Smooth muscle cell (in vitro differentiated cells): ENCODE results near the gene LYZL6. TPM values are rescaled to one million over a fixed set of nuclear protein-coding genes. Genes with fewer than 3 reads are reported as not detected.

Experiments used
- DNase-seq: peaks from one replicate; lab custom pipeline; 2025; ENCODE audit not compliant: unreplicated experiment; lab: John Stamatoyannopoulos, UW
- H2AFZ ChIP-seq: fragments of 200-600 bp; sonication (generic); 2 replicates; pipeline ENCODE4 v1.6.0; 2016; ENCODE audit warnings: antibody characterized with exemption, low read depth, mild to moderate bottlenecking
- H3F3A ChIP-seq: fragments of 200-600 bp; sonication (generic); 2 replicates; pipeline ENCODE4 v1.6.0; 2017; ENCODE audit warnings: antibody characterized with exemption, low read depth
- H3K27ac ChIP-seq: fragments of 200-600 bp; sonication (generic); 2 replicates; pipeline ENCODE4 v1.5.1; 2016; ENCODE audit warnings: low read depth, mild to moderate bottlenecking
- H3K27me3 ChIP-seq: fragments of 200-600 bp; sonication (generic); 2 replicates; pipeline ENCODE4 v1.6.1; 2016; ENCODE audit warnings: low read depth, mild to moderate bottlenecking
- H3K36me3 ChIP-seq: fragments of 200-600 bp; sonication (generic); 2 replicates; pipeline ENCODE4 v1.5.1; 2016; ENCODE audit warnings: low read depth
- H3K4me1 ChIP-seq: fragments of 200-600 bp; sonication (generic); 2 replicates; pipeline ENCODE4 v1.5.1; 2016; ENCODE audit warnings: low read depth
- H3K4me2 ChIP-seq: fragments of 200-600 bp; sonication (generic); 2 replicates; pipeline ENCODE4 v1.6.0; 2016; ENCODE audit warnings: mild to moderate bottlenecking
- H3K4me3 ChIP-seq: fragments of 200-600 bp; sonication (generic); 2 replicates; pipeline ENCODE4 v1.5.1; 2016; ENCODE audit warnings: mild to moderate bottlenecking
- H3K79me2 ChIP-seq: fragments of 200-600 bp; sonication (generic); 2 replicates; pipeline ENCODE4 v1.6.0; 2016; ENCODE audit warnings: low read depth, mild to moderate bottlenecking
- H3K9ac ChIP-seq: fragments of 200-600 bp; sonication (generic); 2 replicates; pipeline ENCODE4 v1.6.0; 2016; ENCODE audit warnings: low read depth
- H3K9me3 ChIP-seq: fragments of 200-600 bp; sonication (generic); replicated peaks from 2 replicates; pipeline ENCODE4 v1.5.1; 2016; ENCODE audit warnings: low read depth
- H4K20me1 ChIP-seq: fragments of 200-600 bp; sonication (generic); 2 replicates; pipeline ENCODE4 v1.6.0; 2016; ENCODE audit warnings: low read depth
- WGBS: methylation state at CpG from one replicate; pipeline ENCODE4 v1.1.7; 2016; ENCODE audit warnings: low lambda C conversion rate; 5-methylcytosine and 5-hydroxymethylcytosine counted together
- polyA plus RNA-seq: library from polyadenylated mRNA; unstranded; fragments of >200 nt; fragmentation: Nextera tagmentation; extraction: Ambion mirVana; gene quantifications from 2 replicates; pipeline ENCODE4 v1.2.1, GENCODE V29; 2016
- total RNA-seq: library from RNA; depleted of rRNA; stranded (reverse); fragments of >200 nt; gene quantifications from 2 replicates; pipeline ENCODE4 v1.2.3, GENCODE V29; 2014
- TF ChIP-seq, protein P1 (sequence below): fragments of 200-600 bp; sonication (generic); IDR thresholded peaks from 2 replicates; pipeline ENCODE4 v1.5.1; 2017; ENCODE audit warnings: borderline replicate concordance, mild to moderate bottlenecking, antibody characterized with exemption; ENCODE audit not compliant: insufficient read depth, poor library complexity, severe bottlenecking

The LYZL6 gene
- total and polyA plus RNA-seq, 2 experiments from 2014 or later = not detected

DNA sequence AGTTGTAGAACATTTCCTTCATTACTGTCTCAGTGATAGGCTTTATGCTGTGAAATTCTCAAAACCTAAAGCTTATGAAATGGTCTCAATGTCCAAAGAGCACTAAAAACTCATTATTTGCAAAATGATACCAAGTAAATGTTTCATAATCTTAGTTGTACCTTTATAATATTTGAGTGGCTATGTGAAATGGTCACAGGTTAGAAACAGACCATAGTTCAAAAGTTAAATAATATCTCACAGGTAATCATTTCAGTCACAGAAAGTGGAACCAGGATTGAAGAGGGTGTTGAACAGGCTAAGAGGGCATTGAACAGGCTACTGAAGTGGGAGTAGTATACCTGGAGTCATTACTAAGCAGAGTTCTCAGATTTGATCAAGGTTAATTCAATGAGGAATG is 15.8 kb downstream of the LYZL6 start:
- H3K9ac ChIP-seq = no peak overlapping the region
- TF ChIP-seq, protein P1, sequence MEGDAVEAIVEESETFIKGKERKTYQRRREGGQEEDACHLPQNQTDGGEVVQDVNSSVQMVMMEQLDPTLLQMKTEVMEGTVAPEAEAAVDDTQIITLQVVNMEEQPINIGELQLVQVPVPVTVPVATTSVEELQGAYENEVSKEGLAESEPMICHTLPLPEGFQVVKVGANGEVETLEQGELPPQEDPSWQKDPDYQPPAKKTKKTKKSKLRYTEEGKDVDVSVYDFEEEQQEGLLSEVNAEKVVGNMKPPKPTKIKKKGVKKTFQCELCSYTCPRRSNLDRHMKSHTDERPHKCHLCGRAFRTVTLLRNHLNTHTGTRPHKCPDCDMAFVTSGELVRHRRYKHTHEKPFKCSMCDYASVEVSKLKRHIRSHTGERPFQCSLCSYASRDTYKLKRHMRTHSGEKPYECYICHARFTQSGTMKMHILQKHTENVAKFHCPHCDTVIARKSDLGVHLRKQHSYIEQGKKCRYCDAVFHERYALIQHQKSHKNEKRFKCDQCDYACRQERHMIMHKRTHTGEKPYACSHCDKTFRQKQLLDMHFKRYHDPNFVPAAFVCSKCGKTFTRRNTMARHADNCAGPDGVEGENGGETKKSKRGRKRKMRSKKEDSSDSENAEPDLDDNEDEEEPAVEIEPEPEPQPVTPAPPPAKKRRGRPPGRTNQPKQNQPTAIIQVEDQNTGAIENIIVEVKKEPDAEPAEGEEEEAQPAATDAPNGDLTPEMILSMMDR = no peak
- H3K27ac ChIP-seq = no peak overlapping the region
- no peaks in the 10 kb centered on the region for H3F3A ChIP-seq
- no peaks in the 10 kb centered on the region for H3K36me3 ChIP-seq
- no peak for DNase-seq
- H3K27me3 ChIP-seq = no peaks in the 10 kb centered on the region
- no peak overlapping the region for H3K4me3 ChIP-seq
- no peaks in the 10 kb centered on the region for H3K9me3 ChIP-seq
- H3K4me1 ChIP-seq = peaks cover 5% of the 10 kb centered on the region
- H2AFZ ChIP-seq = no peak overlapping the region
- H4K20me1 ChIP-seq = no peaks in the 10 kb centered on the region
- no peak overlapping the region for H3K4me2 ChIP-seq
- no peaks in the 10 kb centered on the region for H3K79me2 ChIP-seq

DNA sequence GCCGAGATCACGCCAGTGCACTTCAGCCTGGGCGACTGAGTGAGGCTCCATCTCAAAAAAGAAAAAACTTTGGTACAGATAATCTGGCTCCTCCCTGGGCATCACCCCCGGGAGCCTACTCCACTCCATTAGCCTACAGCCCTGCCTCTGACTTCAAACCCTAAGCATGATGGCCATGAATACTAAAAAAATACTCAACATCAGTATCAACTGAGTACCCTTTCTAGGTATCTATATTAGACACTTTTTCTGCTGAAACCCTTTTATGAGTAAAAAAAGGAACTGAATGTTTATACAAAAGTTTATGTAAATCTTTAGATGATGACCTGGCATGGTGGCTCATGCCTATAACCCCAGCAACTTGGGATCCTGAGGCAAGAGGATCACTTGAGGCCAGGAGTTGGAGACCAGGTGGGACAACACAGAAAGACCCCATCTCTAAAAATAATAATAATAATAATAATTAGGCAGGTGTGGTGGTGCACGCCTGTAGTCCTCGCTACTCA is 19.9 kb downstream of the LYZL6 start:
- no peaks in the 10 kb centered on the region for H3K27me3 ChIP-seq
- H3K27ac ChIP-seq = no peak overlapping the region
- no peak overlapping the region for H3K9ac ChIP-seq
- no peaks in the 10 kb centered on the region for H3K4me1 ChIP-seq
- no peaks in the 10 kb centered on the region for H4K20me1 ChIP-seq
- WGBS = 97% methylated on average over 6 of the region's 6 CpGs
- no peaks in the 10 kb centered on the region for H3F3A ChIP-seq
- H3K4me3 ChIP-seq = no peak overlapping the region
- no peaks in the 10 kb centered on the region for H3K9me3 ChIP-seq
- no peak for DNase-seq
- H2AFZ ChIP-seq = no peak overlapping the region
- TF ChIP-seq, protein P1 = no peak
- H3K4me2 ChIP-seq = no peak overlapping the region
- H3K36me3 ChIP-seq = no peaks in the 10 kb centered on the region
- H3K79me2 ChIP-seq = no peaks in the 10 kb centered on the region

DNA sequence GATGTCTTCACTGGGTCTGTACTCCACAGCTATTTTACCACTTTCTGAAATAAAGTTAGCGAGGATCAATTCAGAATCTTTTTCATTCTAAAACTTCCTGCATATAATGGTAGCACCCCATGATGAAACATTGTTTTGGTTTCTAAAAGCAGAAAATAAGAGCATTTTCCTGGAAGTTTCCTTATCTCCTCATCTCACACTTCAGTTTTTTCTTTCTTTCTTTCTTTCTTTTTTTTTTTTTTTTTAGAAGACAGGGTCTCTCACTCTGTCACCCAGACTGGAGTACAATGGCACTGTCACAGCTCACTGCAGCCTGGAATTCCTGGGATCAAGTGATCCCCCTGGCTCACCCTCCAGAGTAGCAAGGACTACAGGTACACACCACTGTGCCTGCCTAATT is 23.3 kb downstream of the LYZL6 start:
- TF ChIP-seq, protein P1 = no peak
- WGBS = 93% methylated on average over 1 of the region's 1 CpG
- H3K4me1 ChIP-seq = no peaks in the 10 kb centered on the region

DNA sequence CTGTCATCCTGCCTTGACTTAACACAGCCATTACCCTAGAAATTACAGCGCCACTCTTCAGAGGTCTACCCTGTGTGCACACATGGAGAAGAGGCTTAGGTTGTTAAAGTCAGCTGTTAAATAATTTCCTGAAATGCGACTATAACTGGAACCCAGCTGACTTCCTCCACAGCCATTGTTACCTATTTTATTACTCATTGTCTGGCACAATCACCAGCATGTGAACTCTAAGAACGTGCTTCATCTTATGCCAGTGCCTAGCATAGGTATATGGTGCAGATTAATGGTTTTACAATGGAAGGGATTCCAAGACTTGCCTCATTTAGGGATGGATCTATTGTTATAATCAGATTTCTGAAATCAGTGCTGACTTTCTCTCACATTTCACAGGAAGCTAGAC is 24.8 kb downstream of the LYZL6 start:
- H3K4me1 ChIP-seq = no peaks in the 10 kb centered on the region
- DNase-seq = no peak
- H3K4me3 ChIP-seq = no peak overlapping the region
- no peaks in the 10 kb centered on the region for H3K36me3 ChIP-seq
- no peaks in the 10 kb centered on the region for H3K27me3 ChIP-seq
- no peak overlapping the region for H3K4me2 ChIP-seq
- no peak overlapping the region for H3K27ac ChIP-seq
- H3K9me3 ChIP-seq = no peaks in the 10 kb centered on the region
- H4K20me1 ChIP-seq = no peaks in the 10 kb centered on the region
- H3F3A ChIP-seq = no peaks in the 10 kb centered on the region
- WGBS = 92% methylated on average over 3 of the region's 3 CpGs
- H3K79me2 ChIP-seq = no peaks in the 10 kb centered on the region
- TF ChIP-seq, protein P1 = no peak
- no peak overlapping the region for H3K9ac ChIP-seq
- no peak overlapping the region for H2AFZ ChIP-seq

More for the DNA sequence above, 23.3 kb downstream of the LYZL6 start:
- Histone ChIP-seq H4K20me1 (no peaks in the 10 kb centered on the region), H3F3A (no peaks in the 10 kb centered on the region), H3K4me3 (no peak overlapping the region), H3K9me3 (no peaks in the 10 kb centered on the region), H3K9ac (no peak overlapping the region), H3K4me2 (no peak overlapping the region), H3K79me2 (no peaks in the 10 kb centered on the region), H3K27me3 (no peaks in the 10 kb centered on the region), H3K36me3 (no peaks in the 10 kb centered on the region), H3K27ac (no peak overlapping the region), H2AFZ (no peak overlapping the region)
- DNase-seq = no peak
